GM18517 (cell line): ENCODE measurements around the gene SLC30A2.

Experiments used
- ATAC-seq: cut with Tn5 transposase; IDR thresholded peaks from one replicate; pipeline ENCODE4 v1.9.1; 2021; ENCODE audit warnings: mild to moderate bottlenecking, moderate library complexity; ENCODE audit not compliant: unreplicated experiment

SLC30A2 gene

DNA sequence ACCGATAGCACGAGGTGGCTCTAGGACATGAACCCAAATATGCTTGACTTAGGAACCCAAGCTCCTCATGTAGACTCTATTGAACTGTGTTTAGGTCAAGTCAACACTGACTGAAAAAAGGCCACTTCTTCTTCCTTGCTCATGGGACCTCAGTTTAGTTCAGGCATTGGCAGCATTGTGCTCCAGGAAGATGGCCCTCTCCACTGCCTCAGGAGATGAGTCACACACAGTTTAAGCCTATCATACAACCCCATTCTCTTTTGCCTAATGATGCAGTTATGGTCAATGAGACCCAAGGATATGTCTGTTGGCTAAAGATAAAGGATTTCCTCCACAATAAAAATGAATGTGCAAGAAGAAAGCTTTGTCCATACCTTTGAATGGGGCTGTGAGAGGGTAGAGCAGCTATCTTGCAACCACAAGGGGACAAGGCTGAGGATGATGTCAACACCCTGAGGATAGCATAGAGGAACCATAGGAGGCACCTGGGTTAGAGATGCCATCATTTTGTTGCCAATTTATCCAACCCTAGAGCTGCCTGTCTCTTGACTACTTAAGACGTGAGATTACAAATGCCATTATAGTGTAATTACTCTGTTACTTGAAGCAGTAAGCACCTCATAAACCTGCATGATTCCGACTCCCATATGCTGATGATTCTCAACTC lies 24.5 kb upstream of the SLC30A2 start:
- no peak for ATAC-seq

- no peak for ATAC-seq
These were observed 24.0 kb upstream of the SLC30A2 start for GRCh38 chr1:26069941-26070295.

GRCh38 chr1:26067432-26067911 lies 21.6 kb upstream of the SLC30A2 start, which contains the start of gene TRIM63:
Gene TRIM63, minus strand, starts transcription at chr1:26067630. Its CDS starts 136 bp downstream, at chr1:26067494.
- ATAC-seq, result no peak

- no peak for ATAC-seq
These were observed 20.9 kb upstream of the SLC30A2 start for GRCh38 chr1:26066857-26067256.

DNA sequence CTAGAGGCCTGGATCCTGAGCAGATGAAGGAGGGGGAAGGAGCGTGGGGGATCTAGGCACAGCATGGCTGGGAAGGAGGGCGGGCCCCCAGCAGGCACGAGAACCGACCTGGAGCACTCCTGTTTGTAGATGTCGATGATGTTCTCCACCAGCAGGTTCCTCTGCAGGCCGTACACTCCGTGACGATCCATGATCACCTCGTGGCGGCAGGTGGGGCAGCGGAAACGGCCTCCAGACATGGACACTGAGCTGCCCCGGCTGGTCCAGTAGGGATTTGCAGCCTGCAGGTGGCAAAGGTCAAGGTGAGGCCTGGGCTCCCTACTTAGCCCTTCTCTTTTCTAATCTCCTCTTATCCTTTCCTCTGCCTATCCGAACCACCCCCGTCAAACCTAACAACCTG lies 20.2 kb upstream of the SLC30A2 start:
- no peak for ATAC-seq

DNA sequence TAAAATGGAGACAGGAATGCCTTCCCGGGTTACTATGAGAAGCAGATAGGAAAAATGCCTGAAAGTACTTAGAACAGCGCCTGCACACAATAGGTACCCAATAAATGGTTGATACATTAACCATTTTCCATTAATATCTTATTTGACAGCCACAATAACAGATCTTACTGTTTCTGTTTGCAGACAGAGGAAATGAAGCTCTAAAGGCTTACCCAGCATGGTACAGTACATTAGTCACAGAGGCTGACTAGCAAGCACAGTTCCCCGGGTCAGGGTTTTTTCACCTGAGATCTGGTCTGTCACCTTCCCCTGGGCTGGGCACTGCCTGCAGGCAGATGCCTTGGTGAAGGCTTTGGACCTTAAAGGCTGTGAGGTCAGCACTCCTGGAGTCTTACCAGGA lies 18.6 kb upstream of the SLC30A2 start:
- no peak for ATAC-seq

DNA sequence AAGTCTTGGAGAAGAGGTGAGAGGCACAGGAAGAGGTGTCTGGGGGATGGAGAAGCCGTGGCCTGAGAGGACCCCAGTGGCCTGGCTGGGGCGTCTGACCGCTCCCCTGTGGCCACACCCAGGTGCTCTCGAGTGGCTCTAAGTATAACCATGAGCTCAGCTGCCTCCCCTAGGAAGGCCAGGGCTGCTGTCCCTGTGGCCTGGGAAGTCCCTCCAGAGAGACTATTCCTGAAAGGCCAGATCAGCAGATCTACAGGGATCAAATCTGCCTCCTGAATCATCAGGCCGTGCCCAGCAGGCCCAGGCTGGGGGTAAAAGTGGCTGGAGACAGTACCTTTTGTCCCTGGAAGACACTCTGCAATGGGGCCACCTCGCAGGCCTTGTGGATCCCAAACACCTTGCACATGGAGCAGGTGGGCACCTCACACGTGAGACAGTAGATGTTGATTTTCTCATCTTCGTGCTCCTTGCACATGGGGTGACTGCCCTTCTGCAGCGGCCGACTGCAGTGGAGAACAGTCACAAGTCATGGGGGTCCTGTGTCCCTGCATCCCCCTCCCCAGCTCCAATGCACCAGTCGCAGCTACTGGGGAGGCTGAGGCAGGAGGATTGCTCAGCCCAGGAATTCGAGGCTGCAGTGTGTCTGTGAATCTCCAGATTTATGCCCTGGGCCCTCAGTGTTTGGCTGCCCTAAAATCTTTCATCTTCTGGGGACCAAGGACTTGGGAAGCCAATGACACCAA lies 15.1 kb upstream of the SLC30A2 start:
- ATAC-seq, result no peak

DNA sequence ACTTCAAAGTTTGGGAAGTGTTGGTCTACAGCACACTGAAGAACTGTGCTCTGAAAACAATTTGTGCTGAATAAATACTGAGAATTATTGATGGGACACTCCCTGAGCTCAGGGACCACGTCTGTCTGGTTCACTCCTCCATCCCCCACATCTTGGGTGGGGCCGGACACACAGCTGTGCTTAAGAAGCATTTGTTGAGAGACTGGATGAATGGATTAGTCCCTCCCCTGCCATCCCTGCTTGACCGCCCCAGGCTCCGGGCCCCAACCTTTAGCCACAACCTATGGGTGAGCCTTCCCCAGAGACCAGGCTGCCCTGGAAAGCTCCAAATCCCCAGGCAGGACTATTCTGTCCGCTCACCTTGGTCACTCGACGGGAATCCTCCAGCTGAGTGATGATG lies 14.0 kb upstream of the SLC30A2 start:
- ATAC-seq, result no peak

- ATAC-seq, result no peak
These were observed 12.2 kb upstream of the SLC30A2 start for GRCh38 chr1:26058052-26058595.

DNA sequence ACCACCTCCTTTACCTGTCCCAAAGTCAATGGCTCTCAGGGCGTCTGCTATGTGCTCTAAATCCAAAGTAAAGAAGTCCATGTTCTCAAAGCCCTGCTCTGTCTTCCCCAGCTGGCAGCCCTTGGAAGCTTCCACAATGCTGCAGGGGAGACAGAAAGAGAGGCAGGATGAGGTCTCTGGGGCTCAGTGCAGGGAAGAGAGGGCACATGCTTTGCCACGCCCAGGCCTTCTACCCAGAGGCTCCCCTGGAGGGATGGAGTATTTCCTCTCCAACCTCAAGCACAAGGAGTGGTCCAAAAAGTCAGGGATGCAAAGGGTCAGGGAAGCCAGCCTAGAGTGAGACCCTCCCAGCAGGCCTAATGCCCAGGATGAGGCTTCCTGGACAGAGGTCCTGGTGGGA lies 11.3 kb upstream of the SLC30A2 start:
- no peak for ATAC-seq

DNA sequence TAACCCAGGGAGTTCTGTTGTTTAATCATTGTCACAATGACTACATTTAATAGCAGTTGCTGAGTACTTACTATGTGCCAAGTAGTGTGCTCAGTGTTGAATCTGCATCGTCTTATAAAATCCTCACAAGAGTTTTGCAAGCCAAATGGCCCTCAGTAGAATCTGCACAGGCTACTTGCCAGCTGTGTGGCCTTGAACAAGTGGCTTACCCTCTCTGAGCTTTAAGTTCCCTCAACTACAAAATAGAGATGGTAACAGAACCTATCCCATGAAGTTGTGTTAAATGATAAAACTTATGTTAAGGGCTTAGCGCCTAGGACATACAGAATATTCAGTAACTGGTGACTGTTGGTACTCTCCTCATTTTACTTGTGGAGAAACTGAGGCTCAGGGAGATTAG lies 9.1 kb upstream of the SLC30A2 start:
- ATAC-seq, result no peak

GRCh38 chr1:26053718-26054560 lies 8.0 kb upstream of the SLC30A2 start:
- ATAC-seq, result no peak

DNA sequence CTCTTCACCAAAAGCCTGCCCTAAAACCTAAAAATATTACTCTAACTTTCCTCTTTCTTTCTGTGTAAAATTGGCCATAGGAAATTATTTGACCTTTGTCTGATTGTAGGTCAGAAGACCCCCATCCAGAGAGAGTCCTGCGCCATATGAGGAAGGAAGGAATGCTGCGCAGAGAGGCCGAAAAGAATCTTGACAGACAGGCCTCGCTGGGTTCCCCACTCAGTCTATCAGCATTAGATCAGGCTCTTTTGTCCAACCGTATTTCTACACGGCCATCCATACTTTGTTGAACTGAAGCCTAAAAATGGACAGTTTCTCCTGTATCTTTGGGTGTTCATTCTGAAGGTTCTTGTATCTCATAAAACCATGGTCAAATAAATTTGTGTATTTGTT lies 4.3 kb upstream of the SLC30A2 start:
- no peak for ATAC-seq

DNA sequence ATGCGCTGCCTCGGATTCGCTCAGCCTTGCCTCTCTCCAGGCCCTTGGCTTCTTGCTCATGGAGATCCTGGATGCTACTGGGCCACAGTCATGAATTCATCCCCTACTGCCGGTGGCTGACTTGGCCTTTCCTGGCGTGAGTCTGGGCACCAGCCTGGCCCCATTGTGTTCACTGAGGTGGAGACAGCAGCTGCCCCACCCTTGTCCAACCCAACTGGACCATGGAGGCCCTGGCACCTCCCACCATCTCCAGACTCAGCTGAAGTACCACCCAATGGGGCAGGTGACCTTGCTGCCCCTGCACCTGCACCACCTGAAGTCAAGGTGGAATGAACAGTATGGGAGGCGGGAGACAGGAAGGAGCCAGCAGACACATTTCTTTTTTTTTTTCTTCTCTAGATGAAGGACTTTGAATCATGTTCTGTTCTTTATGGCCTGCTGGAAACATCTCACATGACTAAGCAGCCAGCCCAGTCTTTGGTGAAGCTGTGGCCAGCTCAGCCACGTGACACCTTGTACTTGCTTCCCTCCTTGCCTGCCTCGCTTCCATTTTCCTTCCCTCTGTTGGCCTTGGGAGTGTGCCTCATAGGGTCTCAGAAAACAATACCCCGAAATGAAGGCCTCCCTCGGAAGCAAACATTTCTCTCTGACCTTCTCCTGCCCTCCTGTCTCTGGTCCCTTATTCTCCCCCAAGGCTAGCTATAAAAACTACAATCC lies 3.8 kb upstream of the SLC30A2 start:
- no peak for ATAC-seq

GRCh38 chr1:26047278-26047874 lies 1.5 kb upstream of the SLC30A2 start:
- ATAC-seq, result no peak

- ATAC-seq, result no peak
These were observed 553 bp upstream of the SLC30A2 start for GRCh38 chr1:26046246-26047095.

- no peak for ATAC-seq
These were observed 772 bp downstream of the SLC30A2 start for GRCh38 chr1:26044971-26045721.

DNA sequence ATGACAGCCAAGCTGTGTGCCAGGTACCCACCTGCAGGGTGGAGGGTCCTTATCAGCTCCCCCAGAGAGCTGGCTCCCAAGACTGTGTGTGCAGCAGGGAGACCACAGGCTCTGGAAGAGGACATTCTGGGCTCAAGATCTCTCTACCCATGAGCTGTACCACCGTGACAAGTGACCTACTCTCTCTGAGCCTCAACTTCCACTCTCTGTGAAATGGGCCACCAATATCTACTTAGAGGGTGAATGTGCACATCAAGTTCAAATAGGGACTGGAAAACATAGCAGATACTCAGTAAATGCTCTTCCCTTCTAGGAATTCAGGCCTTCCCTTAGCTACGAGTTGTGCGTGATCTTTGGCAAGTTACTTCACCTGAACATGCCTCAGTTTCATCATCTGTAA lies 1.5 kb downstream of the SLC30A2 start:
- no peak for ATAC-seq

GRCh38 chr1:26043765-26044164 lies 2.2 kb downstream of the SLC30A2 start:
- no peak for ATAC-seq
